ENCODE measurements around the gene KLRF2. TPM values are rescaled to one million over a fixed set of nuclear protein-coding genes. Genes with fewer than 3 reads are reported as not detected.
"Not testable (repeated sequence)": the region's sequence is repeated elsewhere in the genome, so short reads cannot be mapped to it uniquely, and the experiment has no call there.

The KLRF2 gene
- total and polyA plus RNA-seq, 5 donors: not detected

DNA sequence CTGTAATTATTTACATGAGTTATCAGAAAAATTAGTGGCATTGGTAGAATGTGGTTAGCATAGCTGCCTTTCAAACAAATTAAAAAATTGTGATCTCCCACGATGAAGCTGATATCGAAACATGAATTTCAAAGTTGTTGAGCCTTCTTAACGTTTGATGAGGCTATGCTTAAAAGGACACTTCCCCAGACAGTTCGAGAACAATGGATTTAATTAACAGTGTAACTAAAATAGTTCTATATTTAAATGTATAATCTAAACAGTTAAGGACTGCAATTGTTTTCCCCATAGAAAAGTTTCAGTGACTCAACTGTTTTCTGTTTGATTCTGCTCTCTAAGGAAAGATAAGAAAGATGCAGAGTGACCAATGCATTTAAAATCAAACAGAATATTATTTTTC, 13.8 kb upstream of the KLRF2 start:
- Histone ChIP-seq H3K9me3 (ENCODE audit: control insufficient read depth, low read length) (no peaks in the 10 kb centered on the region), H3K27ac (ENCODE audit: low read length) (no peak overlapping the region), H3K4me1 (ENCODE audit: control insufficient read depth, insufficient read depth, low read length) (no peaks in the 10 kb centered on the region), H3K27me3 (ENCODE audit: control insufficient read depth, insufficient read depth) (no peaks in the 10 kb centered on the region), H3K4me3 (ENCODE audit: low read length) (peak overlapping the region; percentile 71)
- ATAC-seq (no peak), DNase-seq (no peak)
- 49% methylated on average over 4 of the region's 4 CpGs for WGBS
- intact Hi-C loops (cut with DNase I): no loop called here

DNA sequence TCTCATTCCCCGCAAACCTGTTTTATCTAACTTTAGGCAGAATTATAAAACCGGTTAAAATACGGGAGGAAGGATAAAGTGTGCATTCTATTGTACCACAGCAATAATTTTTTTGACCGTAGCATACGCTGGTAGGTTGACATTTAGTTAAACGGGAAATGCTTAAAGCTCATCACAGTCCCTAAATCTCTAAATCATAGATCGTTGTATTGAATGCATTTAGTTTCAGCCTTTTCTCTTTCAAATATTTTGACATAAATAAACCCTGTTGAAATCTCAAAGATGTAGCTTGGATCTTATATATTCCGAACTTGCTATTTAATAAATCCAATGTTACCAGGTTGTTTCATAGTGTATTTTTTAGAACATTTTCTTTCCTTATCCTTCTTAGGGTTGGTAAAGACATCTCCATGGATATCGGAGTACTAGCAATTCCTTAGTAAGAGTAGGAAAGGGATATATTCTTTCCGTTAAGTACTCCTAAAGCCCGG, 12.9 kb upstream of the KLRF2 start:
- Histone ChIP-seq H3K4me3 (ENCODE audit: low read length) (peak overlapping the region; percentile 87), H3K27ac (ENCODE audit: low read length) (no peak overlapping the region), H3K27me3 (ENCODE audit: control insufficient read depth, insufficient read depth) (no peaks in the 10 kb centered on the region), H3K4me1 (ENCODE audit: control insufficient read depth, insufficient read depth, low read length) (no peaks in the 10 kb centered on the region), H3K9me3 (ENCODE audit: control insufficient read depth, low read length) (no peaks in the 10 kb centered on the region)
- WGBS: 58% methylated on average over 11 of the region's 11 CpGs
- DNase-seq (no peak), ATAC-seq (no peak)
- intact Hi-C loops (cut with DNase I): no loop called here

DNA sequence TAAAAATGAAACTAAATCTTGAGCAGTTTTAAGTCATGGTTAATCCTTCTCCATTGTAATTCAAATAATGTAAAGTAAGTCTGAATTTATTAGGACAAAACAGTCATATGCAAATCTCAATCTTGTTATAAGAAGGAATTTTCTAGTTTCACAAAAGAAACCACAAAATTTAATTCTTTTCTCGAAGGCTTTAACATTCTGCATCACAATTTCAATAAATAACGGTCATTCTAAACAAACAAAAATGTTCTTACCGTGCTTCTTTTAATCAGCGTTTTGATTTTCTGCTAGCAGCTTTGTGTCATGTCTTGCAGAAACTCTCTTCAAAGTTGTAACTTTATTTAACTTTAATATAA, 12.4 kb upstream of the KLRF2 start:
- DNase-seq (no peak), ATAC-seq (no peak)
- Histone ChIP-seq H3K27me3 (ENCODE audit: control insufficient read depth, insufficient read depth) (no peaks in the 10 kb centered on the region), H3K9me3 (ENCODE audit: control insufficient read depth, low read length) (no peaks in the 10 kb centered on the region), H3K4me3 (ENCODE audit: low read length) (peak overlapping the region; percentile 87), H3K27ac (ENCODE audit: low read length) (no peak overlapping the region), H3K4me1 (ENCODE audit: control insufficient read depth, insufficient read depth, low read length) (no peaks in the 10 kb centered on the region)
- intact Hi-C loops (cut with DNase I): no loop called here
- 31% methylated on average over 4 of the region's 4 CpGs for WGBS

DNA sequence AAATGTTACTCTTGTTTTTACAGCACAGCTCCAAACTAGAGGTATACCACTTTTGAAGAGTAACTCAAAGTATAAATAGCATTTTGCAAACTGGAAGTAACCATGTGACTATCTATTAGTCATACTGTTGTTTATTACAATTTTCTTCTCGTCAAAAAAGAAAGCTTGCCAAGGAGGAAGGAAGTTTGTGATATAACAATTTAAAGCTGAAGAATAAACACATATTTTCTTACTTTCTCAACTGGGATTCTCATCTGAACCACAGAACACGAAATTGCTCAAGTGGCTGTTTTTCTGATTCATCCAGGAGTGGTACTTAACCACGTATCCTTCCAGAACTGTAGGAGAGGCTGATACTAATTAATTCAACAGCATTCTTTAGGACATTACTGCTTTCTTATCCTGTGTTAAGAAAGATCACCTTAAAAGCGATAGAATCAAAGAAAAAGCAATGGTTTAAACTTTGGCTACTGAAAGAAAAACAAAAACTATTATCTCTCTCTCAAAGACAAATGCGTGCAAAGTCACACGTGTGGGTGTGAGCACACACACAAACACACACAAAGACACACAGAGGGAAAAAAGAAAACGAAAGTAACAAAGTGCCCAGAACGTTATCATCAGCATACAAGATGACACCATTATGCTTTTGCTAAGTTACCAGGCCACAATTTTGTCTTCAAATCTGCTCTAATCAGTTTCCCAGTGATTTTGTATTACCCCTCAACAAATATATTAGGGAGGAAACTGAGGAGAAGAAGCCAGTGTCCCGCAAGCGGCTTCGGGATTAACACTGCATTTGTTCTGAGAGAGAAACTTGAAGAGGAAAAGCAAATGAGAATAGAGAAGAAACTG, 11.8 kb upstream of the KLRF2 start, which contains the start of gene CLEC2B:
TSS of gene CLEC2B (minus strand) at position 48 of the 855 bp plus-strand sequence.
- no peaks in the 10 kb centered on the region for H3K9me3 ChIP-seq (ENCODE audit: control insufficient read depth, low read length)
- H3K27me3 ChIP-seq (ENCODE audit: control insufficient read depth, insufficient read depth): no peaks in the 10 kb centered on the region
- 13% methylated on average over 11 of the region's 11 CpGs for WGBS
- peak within 1 kb of the TSS; percentile 87 for H3K4me3 ChIP-seq (ENCODE audit: low read length)
- DNase-seq (no peak), ATAC-seq (peak; percentile 66 to 83)
- H3K4me1 ChIP-seq (ENCODE audit: control insufficient read depth, insufficient read depth, low read length): no peaks in the 10 kb centered on the region
- intact Hi-C loops (cut with DNase I): no loop called here
- peak within 1 kb of the TSS; percentile 97 for H3K27ac ChIP-seq (ENCODE audit: low read length)

- WGBS: 53% methylated on average over 2 of the region's 2 CpGs
- ATAC-seq (no peak), DNase-seq (no peak)
- Histone ChIP-seq H3K9me3 (ENCODE audit: control insufficient read depth, low read length) (no peaks in the 10 kb centered on the region), H3K4me1 (ENCODE audit: control insufficient read depth, insufficient read depth, low read length) (no peaks in the 10 kb centered on the region), H3K27me3 (ENCODE audit: control insufficient read depth, insufficient read depth) (no peaks in the 10 kb centered on the region), H3K4me3 (ENCODE audit: low read length) (peak overlapping the region; percentile 38), H3K27ac (ENCODE audit: low read length) (peak overlapping the region; percentile 75)
- intact Hi-C loops (cut with DNase I): no loop called here
Observed at GRCh38 chr12:9870286-9870866, 10.9 kb upstream of the KLRF2 start.

GRCh38 chr12:9872162-9872561, 9.1 kb upstream of the KLRF2 start:
- 75% methylated on average over 3 of the region's 3 CpGs for WGBS
- intact Hi-C loops (cut with DNase I): no loop called here
- DNase-seq (no peak), ATAC-seq (no peak)
- H3K27ac ChIP-seq (ENCODE audit: low read length): no peak overlapping the region
- H3K27me3 ChIP-seq (ENCODE audit: control insufficient read depth, insufficient read depth): no peaks in the 10 kb centered on the region
- no peaks in the 10 kb centered on the region for H3K4me1 ChIP-seq (ENCODE audit: control insufficient read depth, insufficient read depth, low read length)
- no peak overlapping the region for H3K4me3 ChIP-seq (ENCODE audit: low read length)
- no peaks in the 10 kb centered on the region for H3K9me3 ChIP-seq (ENCODE audit: control insufficient read depth, low read length)

DNA sequence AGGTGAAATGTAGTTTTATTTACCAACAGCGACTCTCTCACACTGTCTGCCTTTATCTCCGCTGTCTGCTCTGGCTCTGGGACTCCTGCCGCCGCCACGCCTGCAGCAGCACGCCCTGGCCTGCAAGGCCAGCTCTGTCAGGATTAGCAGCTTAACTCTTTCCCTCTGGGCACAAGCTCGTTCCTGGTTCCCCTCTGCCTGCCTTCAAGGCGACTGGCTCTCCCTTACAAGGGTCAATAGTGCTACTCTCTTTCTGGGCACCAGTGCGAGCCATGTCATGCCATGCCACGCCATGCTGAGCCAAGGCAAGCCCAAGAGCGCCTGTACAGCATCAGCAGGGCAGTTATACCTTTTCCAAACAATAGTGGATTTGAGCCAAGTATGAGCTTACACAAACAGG, 8.5 kb upstream of the KLRF2 start:
- Histone ChIP-seq H3K27me3 (ENCODE audit: control insufficient read depth, insufficient read depth) (no peaks in the 10 kb centered on the region), H3K4me1 (ENCODE audit: control insufficient read depth, insufficient read depth, low read length) (no peaks in the 10 kb centered on the region), H3K4me3 (ENCODE audit: low read length) (no peak overlapping the region), H3K9me3 (ENCODE audit: control insufficient read depth, low read length) (no peaks in the 10 kb centered on the region), H3K27ac (ENCODE audit: low read length) (no peak overlapping the region)
- DNase-seq: peak in 2 of 3 donors; percentile 46 to 66
- intact Hi-C loops (cut with DNase I): no loop called here
- peak; percentile 40 to 74 for ATAC-seq
- 61% methylated on average over 11 of the region's 11 CpGs for WGBS

GRCh38 chr12:9876120-9876519, 5.2 kb upstream of the KLRF2 start:
- H3K9me3 ChIP-seq (ENCODE audit: control insufficient read depth, low read length); ATAC-seq; intact Hi-C loops (cut with DNase I); H3K27me3 ChIP-seq (ENCODE audit: control insufficient read depth, insufficient read depth); H3K4me3 ChIP-seq (ENCODE audit: low read length); H3K4me1 ChIP-seq (ENCODE audit: control insufficient read depth, insufficient read depth, low read length); H3K27ac ChIP-seq (ENCODE audit: low read length): not testable (repeated sequence)
- 95% methylated on average over 26 of the region's 26 CpGs for WGBS
- peak in 1 of 3 donors; percentile 39 for DNase-seq

GRCh38 chr12:9880532-9881078, 684 bp upstream of the KLRF2 start:
- ATAC-seq: no peak
- DNase-seq: no peak
- 85% methylated on average over 4 of the region's 4 CpGs for WGBS
- Histone ChIP-seq H3K27ac (ENCODE audit: low read length) (no peak overlapping the region), H3K4me3 (ENCODE audit: low read length) (no peak overlapping the region), H3K9me3 (ENCODE audit: control insufficient read depth, low read length) (no peaks in the 10 kb centered on the region), H3K27me3 (ENCODE audit: control insufficient read depth, insufficient read depth) (no peaks in the 10 kb centered on the region), H3K4me1 (ENCODE audit: control insufficient read depth, insufficient read depth, low read length) (no peaks in the 10 kb centered on the region)
- intact Hi-C loops (cut with DNase I): no loop called here

- Histone ChIP-seq H3K4me1 (ENCODE audit: control insufficient read depth, insufficient read depth, low read length) (no peaks in the 10 kb centered on the region), H3K27me3 (ENCODE audit: control insufficient read depth, insufficient read depth) (no peaks in the 10 kb centered on the region), H3K9me3 (ENCODE audit: control insufficient read depth, low read length) (no peaks in the 10 kb centered on the region), H3K4me3 (ENCODE audit: low read length) (no peak overlapping the region), H3K27ac (ENCODE audit: low read length) (no peak overlapping the region)
- ATAC-seq (no peak), DNase-seq (no peak)
- 94% methylated on average over 5 of the region's 5 CpGs for WGBS
- intact Hi-C loops (cut with DNase I): no loop called here
Observed at GRCh38 chr12:9881988-9882387, 699 bp downstream of the KLRF2 start.

GRCh38 chr12:9883175-9883574, 1.9 kb downstream of the KLRF2 start:
- Histone ChIP-seq H3K4me1 (ENCODE audit: control insufficient read depth, insufficient read depth, low read length) (no peaks in the 10 kb centered on the region), H3K27ac (ENCODE audit: low read length) (no peak overlapping the region), H3K27me3 (ENCODE audit: control insufficient read depth, insufficient read depth) (no peaks in the 10 kb centered on the region), H3K4me3 (ENCODE audit: low read length) (no peak overlapping the region), H3K9me3 (ENCODE audit: control insufficient read depth, low read length) (no peaks in the 10 kb centered on the region)
- intact Hi-C loops (cut with DNase I): no loop called here
- DNase-seq: no peak
- no peak for ATAC-seq

All from right cardiac atrium (tissue), 5 donors.